HUES48 (cell line): ENCODE results near the gene C6.

Experiments used
- H3K27ac ChIP-seq: one replicate; pipeline ENCODE4 v1.7.0; 2013; ENCODE audit warnings: low read depth, low read length, inconsistent platforms
- H3K27me3 ChIP-seq: 2 replicates; pipeline ENCODE4 v1.6.1; 2013; ENCODE audit warnings: mild to moderate bottlenecking, low read length; ENCODE audit not compliant: control insufficient read depth, insufficient read depth
- H3K36me3 ChIP-seq: 2 replicates; pipeline ENCODE4 v1.6.1; 2013; ENCODE audit warnings: low read length; ENCODE audit not compliant: control insufficient read depth, insufficient read depth
- H3K4me1 ChIP-seq: 2 replicates; pipeline ENCODE4 v1.6.1; 2013; ENCODE audit warnings: mild to moderate bottlenecking, low read length; ENCODE audit not compliant: control insufficient read depth, insufficient read depth
- H3K4me3 ChIP-seq: 2 replicates; pipeline ENCODE4 v1.5.1; 2013; ENCODE audit warnings: mild to moderate bottlenecking, low read depth, low read length
- H3K9ac ChIP-seq: 2 replicates; pipeline ENCODE4 v1.6.1; 2013; ENCODE audit warnings: mild to moderate bottlenecking, low read depth, low read length, moderate library complexity
- H3K9me3 ChIP-seq: 2 replicates; pipeline ENCODE4 v1.6.1; 2013; ENCODE audit warnings: low read length; ENCODE audit not compliant: control insufficient read depth, insufficient read depth

The C6 gene

DNA sequence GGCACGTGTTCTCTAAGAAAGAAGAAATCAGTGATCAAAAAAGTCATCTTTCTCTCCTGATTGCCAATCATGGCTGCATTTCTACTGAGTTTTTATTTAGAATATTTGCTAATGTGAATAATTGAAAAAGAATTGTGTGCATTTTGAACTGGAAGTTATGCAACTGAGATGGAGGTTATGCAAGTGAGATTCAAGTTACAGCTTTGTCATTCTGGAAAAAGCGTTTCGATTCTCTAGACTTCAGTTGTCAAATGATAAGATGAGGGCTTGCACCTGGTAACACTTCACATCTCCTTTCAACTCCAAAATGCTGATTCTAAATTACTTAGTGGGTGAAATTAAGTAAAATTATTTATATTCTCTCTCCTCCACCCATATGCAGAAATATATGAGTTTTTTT, 36.4 kb downstream of the C6 start:
- Histone ChIP-seq H3K27me3 (no peaks in the 10 kb centered on the region), H3K4me3 (no peak overlapping the region), H3K9me3 (no peaks in the 10 kb centered on the region), H3K36me3 (no peaks in the 10 kb centered on the region), H3K27ac (no peak overlapping the region), H3K4me1 (no peaks in the 10 kb centered on the region; the same call in 1 of the 2 replicates), H3K9ac (no peak overlapping the region)

DNA sequence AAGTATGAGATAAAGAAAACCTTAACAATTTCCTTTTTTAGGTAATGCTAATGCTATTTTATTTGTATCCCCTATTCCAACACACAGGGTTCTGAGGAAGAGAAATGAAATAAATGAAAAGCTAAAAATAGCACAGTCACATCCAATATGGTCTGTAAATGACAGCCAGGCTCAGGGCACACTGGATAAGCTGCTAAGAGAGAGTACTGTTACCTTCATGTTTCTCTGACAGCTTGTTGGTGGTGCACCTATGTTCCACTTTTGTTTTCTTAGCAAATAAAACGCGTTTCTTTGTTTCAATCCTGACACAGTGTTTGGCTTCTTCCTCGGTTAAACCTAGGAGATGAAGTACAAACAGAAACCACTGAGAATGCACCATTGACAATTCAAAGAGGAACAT, 41.3 kb downstream of the C6 start:
- H3K4me3 ChIP-seq = no peak overlapping the region
- no peak overlapping the region for H3K9ac ChIP-seq
- H3K4me1 ChIP-seq = no peaks in the 10 kb centered on the region
- H3K27me3 ChIP-seq = no peaks in the 10 kb centered on the region
- no peaks in the 10 kb centered on the region for H3K36me3 ChIP-seq
- H3K27ac ChIP-seq = no peak overlapping the region
- no peaks in the 10 kb centered on the region for H3K9me3 ChIP-seq

DNA sequence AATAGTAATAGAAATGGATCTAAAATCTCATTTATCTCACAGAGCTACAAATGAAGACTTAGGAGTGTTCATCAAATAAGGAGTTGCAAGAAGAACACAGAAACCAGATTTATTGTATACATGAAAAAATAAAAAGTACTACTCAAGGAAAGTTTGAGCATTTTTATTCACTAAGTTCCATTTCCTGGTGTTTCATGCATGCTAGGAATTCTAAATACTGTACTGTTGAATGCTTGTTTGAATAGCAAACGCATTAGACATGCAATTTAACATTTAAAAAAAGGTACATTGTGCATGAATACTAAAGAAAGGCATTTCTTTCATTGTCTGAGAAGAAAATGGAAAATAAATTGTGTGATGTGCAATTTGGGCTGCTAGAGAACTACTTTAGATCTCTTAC, 52.1 kb downstream of the C6 start:
- Histone ChIP-seq H3K9ac (no peak overlapping the region), H3K9me3 (no peaks in the 10 kb centered on the region), H3K27ac (no peak overlapping the region), H3K4me3 (no peak overlapping the region), H3K27me3 (no peaks in the 10 kb centered on the region), H3K4me1 (no peaks in the 10 kb centered on the region), H3K36me3 (no peaks in the 10 kb centered on the region)

DNA sequence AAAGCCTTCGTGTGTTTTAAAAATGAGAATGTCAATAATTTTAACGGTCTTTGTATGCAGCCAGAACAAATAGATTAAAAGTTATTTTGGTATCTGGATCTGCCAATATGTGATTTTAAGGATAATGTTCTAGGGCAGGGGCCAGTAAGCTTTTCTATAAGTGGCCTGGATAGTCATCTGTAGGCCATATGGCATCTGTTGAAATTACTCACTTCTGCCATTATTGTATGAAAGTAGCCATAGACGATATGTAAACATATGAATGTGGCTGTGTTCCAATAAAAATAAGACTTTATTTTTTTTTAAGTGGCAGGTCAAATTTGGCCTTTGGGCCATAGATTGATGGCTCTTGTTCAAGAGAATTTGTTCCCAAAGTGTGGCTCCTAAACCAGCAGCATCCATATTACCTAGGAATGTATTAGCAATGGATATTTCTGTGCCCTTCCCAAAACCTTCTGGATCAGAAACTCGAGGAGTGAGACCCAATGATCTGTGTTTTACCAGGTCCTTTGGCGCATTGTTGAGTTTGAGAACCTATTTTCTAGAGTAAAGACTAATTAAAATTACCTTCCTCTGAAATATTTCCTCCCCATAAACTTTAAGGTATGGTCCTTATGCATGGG, 55.9 kb downstream of the C6 start:
- no peak overlapping the region for H3K27ac ChIP-seq
- H3K9ac ChIP-seq = no peak overlapping the region
- H3K27me3 ChIP-seq = no peaks in the 10 kb centered on the region
- no peaks in the 10 kb centered on the region for H3K9me3 ChIP-seq
- H3K4me1 ChIP-seq = no peaks in the 10 kb centered on the region
- no peaks in the 10 kb centered on the region for H3K36me3 ChIP-seq
- H3K4me3 ChIP-seq = no peak overlapping the region

DNA sequence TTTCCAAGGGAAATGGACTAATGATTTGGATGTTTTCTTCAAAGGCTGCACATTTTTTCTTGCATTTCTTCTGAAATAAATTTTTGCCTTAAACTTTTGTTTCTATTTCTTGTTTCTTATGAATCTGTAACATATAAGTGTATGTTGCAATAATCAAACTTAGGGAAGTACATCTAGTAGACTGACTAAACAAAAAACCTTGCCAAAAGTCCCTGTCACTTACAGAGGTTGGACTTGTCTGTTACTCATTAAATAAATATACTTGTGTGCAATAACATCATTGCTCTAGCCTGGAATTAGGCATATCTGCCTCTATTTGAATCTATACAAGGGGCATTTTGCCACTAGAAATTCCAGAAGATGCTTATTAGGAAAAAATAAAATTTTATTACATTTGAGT, 56.6 kb downstream of the C6 start:
- Histone ChIP-seq H3K27me3 (no peaks in the 10 kb centered on the region), H3K36me3 (no peaks in the 10 kb centered on the region), H3K4me3 (no peak overlapping the region), H3K27ac (no peak overlapping the region), H3K4me1 (no peaks in the 10 kb centered on the region), H3K9ac (no peak overlapping the region), H3K9me3 (no peaks in the 10 kb centered on the region)

DNA sequence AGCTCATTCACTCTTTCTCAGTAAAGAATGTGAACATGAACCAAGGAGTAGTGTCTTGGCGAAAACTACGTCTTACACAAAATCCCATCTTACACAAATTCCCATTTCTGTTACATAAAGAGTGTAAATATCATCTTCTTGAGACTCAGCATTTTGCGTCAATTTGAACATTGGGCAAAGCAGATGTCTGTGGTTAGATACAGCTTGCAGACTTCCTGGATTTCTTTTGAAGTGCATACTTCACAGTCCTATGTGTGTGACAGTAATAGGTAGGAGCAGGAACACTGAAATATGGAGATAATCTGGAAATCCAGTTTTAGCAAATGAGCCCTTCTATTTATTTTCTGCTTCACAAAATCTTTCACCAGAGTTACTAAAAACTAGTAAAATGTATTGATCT, 58.8 kb downstream of the C6 start:
- no peaks in the 10 kb centered on the region for H3K4me1 ChIP-seq
- H3K4me3 ChIP-seq = no peak overlapping the region

DNA sequence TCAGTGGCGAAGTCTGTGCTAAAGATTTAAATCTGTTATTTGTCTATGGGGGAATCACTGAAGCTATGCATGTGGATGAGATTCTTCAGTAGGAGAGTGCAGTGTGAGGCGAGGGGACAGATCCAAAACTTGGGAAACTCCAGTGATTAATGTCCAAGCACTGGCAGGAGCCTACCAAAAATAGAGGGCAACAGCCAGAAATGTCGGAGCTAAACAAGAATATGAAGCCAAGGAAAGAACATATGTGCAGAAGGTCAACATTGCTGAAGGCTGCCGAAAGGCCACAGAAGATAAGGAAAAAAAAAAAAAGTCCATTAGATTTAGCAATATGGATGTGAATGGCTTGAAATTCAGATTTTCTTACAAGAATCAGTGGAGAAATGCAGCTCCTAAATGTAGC, 61.8 kb downstream of the C6 start:
- no peak overlapping the region for H3K4me3 ChIP-seq
- H3K4me1 ChIP-seq = no peaks in the 10 kb centered on the region
- H3K36me3 ChIP-seq = no peaks in the 10 kb centered on the region
- no peak overlapping the region for H3K9ac ChIP-seq
- H3K27me3 ChIP-seq = no peaks in the 10 kb centered on the region
- H3K27ac ChIP-seq = no peak overlapping the region
- H3K9me3 ChIP-seq = no peaks in the 10 kb centered on the region

More for the DNA sequence above, 58.8 kb downstream of the C6 start:
- H3K27ac ChIP-seq = no peak overlapping the region
- H3K9ac ChIP-seq = no peak overlapping the region
- H3K27me3 ChIP-seq = no peaks in the 10 kb centered on the region
- no peaks in the 10 kb centered on the region for H3K9me3 ChIP-seq
- no peaks in the 10 kb centered on the region for H3K36me3 ChIP-seq

DNA sequence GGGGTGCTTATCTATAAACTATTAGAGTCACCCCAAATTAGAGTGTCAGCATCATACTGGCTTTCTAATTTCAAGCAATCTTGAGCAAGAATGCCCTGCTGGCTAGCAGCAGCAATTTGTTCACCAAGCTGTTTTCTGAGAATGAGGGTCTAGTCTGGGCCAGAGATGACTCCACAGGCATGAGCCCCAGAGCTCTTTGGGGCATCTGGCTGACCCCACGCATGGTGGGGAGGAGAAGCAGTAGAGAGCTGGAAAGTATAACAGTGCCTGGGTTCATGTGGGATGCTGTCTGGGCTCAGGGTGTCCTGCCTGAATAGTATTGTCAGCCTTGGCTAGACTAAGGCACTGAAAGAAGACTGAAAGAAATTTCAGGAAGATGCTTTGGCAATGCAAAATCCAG, 64.9 kb downstream of the C6 start:
- no peak overlapping the region for H3K9ac ChIP-seq

DNA sequence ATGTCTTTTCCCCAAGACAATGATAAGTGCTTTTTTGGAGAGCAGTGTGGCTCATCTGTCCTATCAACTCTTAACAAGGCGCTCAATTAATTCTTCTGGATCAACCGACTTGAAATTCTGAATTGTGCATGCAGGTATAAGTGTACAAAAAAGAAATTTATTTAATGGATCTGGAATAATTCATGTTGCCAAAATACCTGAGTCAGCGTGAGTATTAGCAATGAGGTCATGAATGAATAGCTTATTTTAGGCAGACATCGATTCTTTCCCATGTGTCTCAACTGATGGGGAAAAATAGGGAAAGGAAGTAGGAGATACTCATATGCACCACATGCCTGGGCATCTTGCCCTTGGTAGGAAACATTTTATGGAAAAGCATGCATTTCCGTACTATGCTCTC, 68.0 kb downstream of the C6 start:
- H3K4me1 ChIP-seq = no peaks in the 10 kb centered on the region
- H3K4me3 ChIP-seq = no peak overlapping the region
- no peak overlapping the region for H3K27ac ChIP-seq
- H3K9me3 ChIP-seq = no peaks in the 10 kb centered on the region
- H3K9ac ChIP-seq = no peak overlapping the region
- no peaks in the 10 kb centered on the region for H3K27me3 ChIP-seq
- no peaks in the 10 kb centered on the region for H3K36me3 ChIP-seq

More for the DNA sequence above, 64.9 kb downstream of the C6 start:
- no peaks in the 10 kb centered on the region for H3K27me3 ChIP-seq
- no peaks in the 10 kb centered on the region for H3K9me3 ChIP-seq
- no peaks in the 10 kb centered on the region for H3K36me3 ChIP-seq
- no peaks in the 10 kb centered on the region for H3K4me1 ChIP-seq
- no peak overlapping the region for H3K4me3 ChIP-seq
- no peak overlapping the region for H3K27ac ChIP-seq

DNA sequence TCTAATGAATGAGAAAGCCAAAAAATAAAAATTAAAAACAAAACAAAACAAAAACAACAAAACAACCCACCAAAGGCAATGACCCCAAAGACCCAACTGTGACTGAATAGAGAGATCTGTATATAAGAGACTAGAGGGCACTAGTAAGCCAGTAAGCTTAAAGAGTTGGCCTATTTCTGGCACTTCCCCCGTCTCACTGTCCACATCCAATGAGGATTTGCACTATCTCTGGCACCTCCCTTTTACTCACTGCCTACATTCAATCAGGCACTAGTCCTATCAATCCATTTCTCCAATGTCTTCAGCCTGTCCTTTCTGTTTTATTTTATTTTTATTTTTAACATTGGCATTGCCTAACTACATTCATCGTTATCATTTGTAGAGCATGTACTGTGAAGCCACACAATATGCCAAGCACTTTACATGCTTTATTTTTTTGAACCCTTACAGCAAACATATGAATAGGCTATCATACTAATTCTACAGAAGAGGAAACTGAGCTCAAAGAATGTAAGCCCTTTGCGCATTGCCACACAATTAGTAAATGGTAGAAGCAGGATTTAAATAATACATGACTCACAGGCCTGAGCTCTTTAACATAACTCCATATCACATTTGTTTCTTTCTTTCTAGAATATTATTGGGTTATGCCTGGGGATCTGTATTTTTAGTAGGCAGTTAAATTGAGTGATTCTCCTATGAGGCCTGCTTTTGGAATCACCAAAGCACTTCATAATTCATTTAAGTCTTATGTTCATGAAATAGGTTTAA, 70.0 kb downstream of the C6 start:
- Histone ChIP-seq H3K9me3 (no peaks in the 10 kb centered on the region), H3K4me1 (no peaks in the 10 kb centered on the region), H3K27ac (no peak overlapping the region), H3K27me3 (no peaks in the 10 kb centered on the region), H3K36me3 (no peaks in the 10 kb centered on the region), H3K9ac (no peak overlapping the region), H3K4me3 (no peak overlapping the region)

DNA sequence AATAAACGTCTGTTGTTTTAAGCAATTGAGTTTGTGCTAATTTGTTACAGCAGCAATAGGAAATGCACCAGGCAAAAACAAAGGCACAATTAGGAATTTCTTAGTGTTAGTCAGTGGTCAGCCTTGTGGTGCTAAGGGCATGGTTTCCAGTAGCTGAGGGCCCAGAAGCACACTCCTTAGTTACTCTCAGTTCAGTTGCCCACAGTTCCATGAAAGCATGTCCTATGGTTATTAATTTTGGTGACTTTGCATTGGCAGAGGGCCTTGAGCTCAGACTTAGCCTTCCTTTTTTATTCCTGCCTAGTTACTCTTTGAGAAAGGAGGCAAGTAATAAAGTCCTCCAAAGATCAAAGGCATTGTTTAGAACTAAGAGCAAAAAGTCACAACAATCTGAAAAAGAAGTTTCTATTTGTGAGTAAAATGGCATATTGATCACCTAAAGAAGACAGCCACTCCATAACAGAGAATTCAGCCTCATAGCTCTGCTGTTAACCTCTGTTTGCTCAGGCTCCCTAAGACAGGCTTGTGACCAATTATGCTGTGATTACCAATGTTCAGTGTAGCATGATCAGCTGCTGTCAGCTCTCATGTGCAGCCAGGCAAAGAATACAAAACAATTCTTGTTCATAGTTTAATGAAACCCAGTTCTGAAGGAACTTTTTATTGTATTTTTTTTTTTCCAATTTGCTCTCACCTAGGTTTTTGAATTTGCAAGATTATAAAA, 85.2 kb downstream of the C6 start:
- H3K4me1 ChIP-seq = peaks cover 5% of the 10 kb centered on the region; the same call in 1 of the 2 replicates
- no peaks in the 10 kb centered on the region for H3K27me3 ChIP-seq
- H3K9me3 ChIP-seq = no peaks in the 10 kb centered on the region
- H3K9ac ChIP-seq = no peak overlapping the region
- no peak overlapping the region for H3K27ac ChIP-seq
- H3K4me3 ChIP-seq = no peak overlapping the region
- no peaks in the 10 kb centered on the region for H3K36me3 ChIP-seq
